ENCODE results near the gene PDE10A.

DNA sequence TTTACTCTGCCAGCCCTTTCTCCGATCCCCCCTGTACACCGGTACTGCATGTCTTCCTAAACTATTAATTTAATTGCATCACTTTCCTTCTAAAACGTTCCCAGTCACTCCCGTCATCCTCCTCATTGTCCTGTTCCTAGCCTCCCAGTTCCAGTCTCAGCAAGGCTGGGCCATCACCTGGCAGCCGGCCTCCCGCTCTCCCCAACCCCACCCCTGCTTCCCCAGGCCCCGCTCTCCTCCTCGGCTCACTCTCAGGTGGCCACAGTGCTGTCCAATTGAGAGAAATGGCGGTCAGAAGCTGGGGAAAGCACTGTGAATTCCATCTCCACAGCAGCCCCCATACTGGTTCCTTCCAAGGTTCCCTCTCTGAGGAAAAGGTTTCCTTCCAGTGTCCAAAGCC is 8.9 kb downstream of the PDE10A start:
- TF ChIP-seq, protein P1, sequence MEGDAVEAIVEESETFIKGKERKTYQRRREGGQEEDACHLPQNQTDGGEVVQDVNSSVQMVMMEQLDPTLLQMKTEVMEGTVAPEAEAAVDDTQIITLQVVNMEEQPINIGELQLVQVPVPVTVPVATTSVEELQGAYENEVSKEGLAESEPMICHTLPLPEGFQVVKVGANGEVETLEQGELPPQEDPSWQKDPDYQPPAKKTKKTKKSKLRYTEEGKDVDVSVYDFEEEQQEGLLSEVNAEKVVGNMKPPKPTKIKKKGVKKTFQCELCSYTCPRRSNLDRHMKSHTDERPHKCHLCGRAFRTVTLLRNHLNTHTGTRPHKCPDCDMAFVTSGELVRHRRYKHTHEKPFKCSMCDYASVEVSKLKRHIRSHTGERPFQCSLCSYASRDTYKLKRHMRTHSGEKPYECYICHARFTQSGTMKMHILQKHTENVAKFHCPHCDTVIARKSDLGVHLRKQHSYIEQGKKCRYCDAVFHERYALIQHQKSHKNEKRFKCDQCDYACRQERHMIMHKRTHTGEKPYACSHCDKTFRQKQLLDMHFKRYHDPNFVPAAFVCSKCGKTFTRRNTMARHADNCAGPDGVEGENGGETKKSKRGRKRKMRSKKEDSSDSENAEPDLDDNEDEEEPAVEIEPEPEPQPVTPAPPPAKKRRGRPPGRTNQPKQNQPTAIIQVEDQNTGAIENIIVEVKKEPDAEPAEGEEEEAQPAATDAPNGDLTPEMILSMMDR (conservative IDR thresholded peaks at IDR 0.05; ENCODE audit: low read depth, low read length), result no peak
- no peak for TF ChIP-seq RCOR1 (IDR thresholded peaks at IDR 0.05; ENCODE audit: insufficient replicate concordance, low read length)
- no peak for TF ChIP-seq POLR2A (IDR thresholded peaks at IDR 0.05; ENCODE audit: low read depth, low read length)
- TF ChIP-seq, protein P2, sequence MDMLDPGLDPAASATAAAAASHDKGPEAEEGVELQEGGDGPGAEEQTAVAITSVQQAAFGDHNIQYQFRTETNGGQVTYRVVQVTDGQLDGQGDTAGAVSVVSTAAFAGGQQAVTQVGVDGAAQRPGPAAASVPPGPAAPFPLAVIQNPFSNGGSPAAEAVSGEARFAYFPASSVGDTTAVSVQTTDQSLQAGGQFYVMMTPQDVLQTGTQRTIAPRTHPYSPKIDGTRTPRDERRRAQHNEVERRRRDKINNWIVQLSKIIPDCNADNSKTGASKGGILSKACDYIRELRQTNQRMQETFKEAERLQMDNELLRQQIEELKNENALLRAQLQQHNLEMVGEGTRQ (IDR thresholded peaks at IDR 0.05; ENCODE audit: low read depth, low read length), result no peak
- no peak for TF ChIP-seq CEBPB (IDR thresholded peaks at IDR 0.05; ENCODE audit: low read depth, low read length)
- no peak for TF ChIP-seq RFX5 (IDR thresholded peaks at IDR 0.05; ENCODE audit: low read depth, low read length)
- no peak for TF ChIP-seq NFE2L2 (IDR thresholded peaks at IDR 0.05; ENCODE audit: low read depth, low read length)
- TF ChIP-seq RAD21 (IDR thresholded peaks at IDR 0.05; ENCODE audit: low read length), result no peak
- no peak for TF ChIP-seq FOS (IDR thresholded peaks at IDR 0.05; ENCODE audit: low read depth, low read length)
- TF ChIP-seq SMC3 (IDR thresholded peaks at IDR 0.05; ENCODE audit: low read depth, low read length), result no peak
- no peak for TF ChIP-seq MXI1 (IDR thresholded peaks at IDR 0.05; ENCODE audit: borderline replicate concordance, low read depth, low read length)
- no peak for TF ChIP-seq BHLHE40 (IDR thresholded peaks at IDR 0.05; ENCODE audit: low read depth, low read length)
- no peak for TF ChIP-seq CHD1 (IDR thresholded peaks at IDR 0.05; ENCODE audit: low read depth, low read length)
- no peak for TF ChIP-seq MAFK (IDR thresholded peaks at IDR 0.05; ENCODE audit: low read depth, low read length)
